K562 (cell line): Measurements from ENCODE around the gene TRPM2. TPM values are rescaled to one million over a fixed set of nuclear protein-coding genes. Genes with fewer than 3 reads are reported as not detected.

Experiments used
- CGGBP1 ChIP-seq: fragments of 250-450 bp; sonication (Bioruptor Pico); IDR thresholded peaks from 2 replicates; pipeline ENCODE4 v1.9.0; 2021; ENCODE audit warnings: mild to moderate bottlenecking
- HDAC2 ChIP-seq: fragments of 450-650 bp; IDR thresholded peaks from 2 replicates; pipeline ENCODE4 v1.6.1; 2016; ENCODE audit warnings: mild to moderate bottlenecking
- KDM5B ChIP-seq: fragments of 200-600 bp; sonication (generic); IDR thresholded peaks from 2 replicates; pipeline ENCODE4 v1.6.1; 2012; ENCODE audit warnings: low read depth, mild to moderate bottlenecking, moderate library complexity, low read length, control low read depth, inconsistent platforms; ENCODE audit not compliant: insufficient replicate concordance
- KLF6 ChIP-seq: fragments of 250-450 bp; sonication (Bioruptor Pico); IDR thresholded peaks from 2 replicates; pipeline ENCODE4 v1.4.0; 2020; ENCODE audit warnings: mild to moderate bottlenecking, moderate library complexity, borderline replicate concordance
- MTA1 ChIP-seq: fragments of 450-650 bp; IDR thresholded peaks from 2 replicates; pipeline ENCODE4 v1.6.1; 2017; ENCODE audit warnings: borderline replicate concordance
- PHF21A ChIP-seq: fragments of 450-650 bp; IDR thresholded peaks from 2 replicates; pipeline ENCODE4 v1.6.1; 2017; ENCODE audit warnings: low read depth, borderline replicate concordance
- RBM22 ChIP-seq: fragments of 200-400 bp; formaldehyde crosslinking; IDR thresholded peaks from 2 replicates; pipeline ENCODE4 v1.6.1; 2018; ENCODE audit warnings: low read length, low read depth; ENCODE audit not compliant: poor library complexity, severe bottlenecking
- RFX5 ChIP-seq: IDR thresholded peaks from 2 replicates; pipeline ENCODE4 v1.6.1; 2011; ENCODE audit warnings: low read depth, mild to moderate bottlenecking, improper control_type of control experiment, low read length
- SNAPC5 ChIP-seq: fragments of 250-450 bp; sonication (Bioruptor Pico); IDR thresholded peaks from 2 replicates; pipeline ENCODE4 v1.8.0; 2021; ENCODE audit warnings: moderate library complexity, mild to moderate bottlenecking, inconsistent platforms
- VEZF1 ChIP-seq: fragments of 200-800 bp; sonication (Bioruptor generic); IDR thresholded peaks from 2 replicates; pipeline ENCODE4 v1.6.1; 2017; ENCODE audit warnings: missing genetic modification characterization, missing compliant biosample characterization
- ZNF347 ChIP-seq: fragments of 450-650 bp; formaldehyde crosslinking; IDR thresholded peaks from 2 replicates; pipeline ENCODE4 v1.4.0; 2020; ENCODE audit warnings: low read depth, mild to moderate bottlenecking, moderate library complexity
- polyA plus RNA-seq, 8 experiments: library from polyadenylated mRNA; depleted of rRNA in 4 of 8; stranded (reverse) in 5 of 8; unstranded in 3 of 8; fragments of >200 nt; fragmentation: Nextera tagmentation in 2 of 8; fragmentation: Illumina TruSeq in 1 of 8; extraction: Ambion mirVana in 2 of 8; extraction: Trizol in 1 of 8; gene quantifications; 2 replicates each; pipeline versions ENCODE4 v1.2.1 to v1.2.3, GENCODE V29; 2011 to 2014; ENCODE audit warnings: inconsistent platforms in 1 of 8, missing spikeins in 1 of 8
- total RNA-seq, 7 experiments: library from RNA; depleted of rRNA in 6 of 7; stranded (reverse); fragments of >200 nt in 6 of 7; fragmentation: Illumina TruSeq in 2 of 7; extraction: Trizol in 2 of 7; gene quantifications; 2 replicates each; pipeline versions ENCODE4 v1.2.1 to v1.2.3, GENCODE V29; 2011 to 2021; ENCODE audit warnings: low replicate concordance in 1 of 7

The TRPM2 gene
- total and polyA plus RNA-seq, 9 of the 15 experiments (the other 6 are each of a cell fraction or from before 2014, with no cell fraction given): 0.33 to 2.1 (median 0.98) TPM; not detected in 2

- TF ChIP-seq VEZF1: no peak
- TF ChIP-seq SNAPC5: no peak
- TF ChIP-seq ZNF347 (CRISPR knock-in tag): no peak
- no peak for TF ChIP-seq KDM5B
- no peak for TF ChIP-seq MTA1
- no peak for TF ChIP-seq RBM22
- TF ChIP-seq HDAC2: no peak
- TF ChIP-seq PHF21A: no peak
- no peak for TF ChIP-seq KLF6 (CRISPR knock-in tag)
- no peak for TF ChIP-seq CGGBP1 (CRISPR knock-in tag)
- no peak for TF ChIP-seq RFX5
- TF ChIP-seq, all 486 proteins: peak for 0
These were observed 107.0 kb downstream of the TRPM2 start (continued) for GRCh38 chr21:44460441-44460755.
